H9 (cell line): ENCODE measurements around the gene DLD. TPM values are rescaled to one million over a fixed set of nuclear protein-coding genes. Genes with fewer than 3 reads are reported as not detected.

Experiments used
- DNase-seq: peaks from one replicate; pipeline ENCODE4 v3.0.0-alpha.2; 2017
- H2AFZ ChIP-seq: one replicate; pipeline ENCODE4 v1.6.1; 2013; ENCODE audit warnings: mild to moderate bottlenecking, low read length, control low read depth, moderate library complexity
- H2AK5ac ChIP-seq: 2 replicates; pipeline ENCODE4 v1.6.1; 2013; ENCODE audit warnings: low read length, control low read depth, mixed read lengths; ENCODE audit not compliant: insufficient read length
- H2BK120ac ChIP-seq: one replicate; pipeline ENCODE4 v1.6.1; 2013; ENCODE audit warnings: low read depth, mild to moderate bottlenecking, low read length, control low read depth, inconsistent platforms; ENCODE audit not compliant: poor library complexity, severe bottlenecking
- H2BK12ac ChIP-seq: 2 replicates; pipeline ENCODE4 v1.6.1; 2013; ENCODE audit warnings: low read length, control low read depth, mixed read lengths, low read depth; ENCODE audit not compliant: insufficient read length
- H2BK15ac ChIP-seq: 2 replicates; pipeline ENCODE4 v1.6.1; 2013; ENCODE audit warnings: low read depth, low read length, control low read depth
- H2BK20ac ChIP-seq: one replicate; pipeline ENCODE4 v1.6.1; 2013; ENCODE audit warnings: low read depth, mild to moderate bottlenecking, low read length, control low read depth, inconsistent platforms; ENCODE audit not compliant: poor library complexity, severe bottlenecking
- H2BK5ac ChIP-seq: 2 replicates; pipeline ENCODE4 v1.6.1; 2013; ENCODE audit warnings: low read length, control low read depth, mixed read lengths; ENCODE audit not compliant: insufficient read length
- H3K14ac ChIP-seq: 2 replicates; pipeline ENCODE4 v1.6.1; 2013; ENCODE audit warnings: low read length, control low read depth; ENCODE audit not compliant: insufficient read depth
- H3K18ac ChIP-seq: 2 replicates; pipeline ENCODE4 v1.6.1; 2013; ENCODE audit warnings: low read depth, mild to moderate bottlenecking, mixed read lengths, low read length, control low read depth; ENCODE audit not compliant: insufficient read length
- H3K23ac ChIP-seq: 2 replicates; pipeline ENCODE4 v1.6.1; 2013; ENCODE audit warnings: low read length, control low read depth, mixed read lengths, low read depth; ENCODE audit not compliant: insufficient read length
- H3K23me2 ChIP-seq: 2 replicates; pipeline ENCODE4 v1.6.1; 2013; ENCODE audit warnings: low read depth, mild to moderate bottlenecking, mixed read lengths, low read length, control low read depth; ENCODE audit not compliant: insufficient read length, poor library complexity, severe bottlenecking
- H3K27ac ChIP-seq: 2 replicates; pipeline ENCODE4 v1.5.1; 2013; ENCODE audit warnings: low read length, control low read depth, mixed read lengths, low read depth; ENCODE audit not compliant: insufficient read length
- H3K27me3 ChIP-seq: 2 replicates; pipeline ENCODE4 v1.6.1; 2013; ENCODE audit warnings: low read length, control low read depth, inconsistent platforms; ENCODE audit not compliant: insufficient read depth
- H3K4ac ChIP-seq: 2 replicates; pipeline ENCODE4 v1.6.1; 2013; ENCODE audit warnings: low read depth, mild to moderate bottlenecking, control low read depth, inconsistent platforms, low read length, moderate library complexity
- H3K4me1 ChIP-seq: 2 replicates; pipeline ENCODE4 v1.6.1; 2013; ENCODE audit warnings: low read length, control low read depth, inconsistent platforms; ENCODE audit not compliant: insufficient read depth
- H3K4me2 ChIP-seq: 2 replicates; pipeline ENCODE4 v1.6.1; 2013; ENCODE audit warnings: low read length, control low read depth, mixed read lengths; ENCODE audit not compliant: insufficient read length, insufficient read depth
- H3K56ac ChIP-seq: 2 replicates; pipeline ENCODE4 v1.6.1; 2013; ENCODE audit warnings: low read depth, mild to moderate bottlenecking, mixed read lengths, low read length, control low read depth; ENCODE audit not compliant: insufficient read length
- H3K79me1 ChIP-seq: 2 replicates; pipeline ENCODE4 v1.6.1; 2013; ENCODE audit warnings: low read depth, mild to moderate bottlenecking, moderate library complexity, low read length, control low read depth, inconsistent platforms; ENCODE audit not compliant: insufficient read depth, poor library complexity, severe bottlenecking
- H3K79me2 ChIP-seq: 2 replicates; pipeline ENCODE4 v1.6.1; 2013; ENCODE audit warnings: low read length, control low read depth, inconsistent platforms; ENCODE audit not compliant: insufficient read depth
- H3K9ac ChIP-seq: 2 replicates; pipeline ENCODE4 v1.6.1; 2013; ENCODE audit warnings: low read length, control low read depth, mixed read lengths; ENCODE audit not compliant: insufficient read length; ENCODE audit errors: extremely low read depth
- H3K9me3 ChIP-seq: one replicate; pipeline ENCODE4 v1.6.1; 2013; ENCODE audit warnings: low read depth, low read length, inconsistent platforms; ENCODE audit not compliant: control insufficient read depth
- H3T11ph ChIP-seq: one replicate; pipeline ENCODE4 v1.6.1; 2013; ENCODE audit warnings: mild to moderate bottlenecking, low read length, control low read depth, inconsistent platforms
- H4K20me1 ChIP-seq: one replicate; pipeline ENCODE4 v1.6.1; 2013; ENCODE audit not compliant: control insufficient read depth, insufficient read length, insufficient read depth
- H4K5ac ChIP-seq: 2 replicates; pipeline ENCODE4 v1.6.1; 2013; ENCODE audit warnings: low read depth, mild to moderate bottlenecking, mixed read lengths, low read length, control low read depth; ENCODE audit not compliant: insufficient read length
- H4K8ac ChIP-seq: replicated peaks from 2 replicates; pipeline ENCODE4 v1.6.1; 2013; ENCODE audit warnings: low read length, control low read depth, mixed read lengths, low read depth; ENCODE audit not compliant: insufficient read length
- H4K91ac ChIP-seq: 2 replicates; pipeline ENCODE4 v1.6.1; 2013; ENCODE audit warnings: low read depth, mild to moderate bottlenecking, moderate library complexity, mixed read lengths, low read length, control low read depth; ENCODE audit not compliant: insufficient read length
- H3K27ac Mint-ChIP-seq, 3 experiments: 2 replicates in 2 of 3; 3 replicates in 1 of 3; pipeline ENCODE4 v1.8.0; 2020 to 2021; ENCODE audit warnings: mixed read lengths in 3 of 3, mild to moderate bottlenecking in 1 of 3, moderate library complexity in 1 of 3
- H3K27me3 Mint-ChIP-seq: 2 replicates; pipeline ENCODE4 v1.8.0; 2021; ENCODE audit warnings: low read depth, mild to moderate bottlenecking, moderate library complexity, mixed read lengths
- H3K36me3 Mint-ChIP-seq, 3 experiments: 2 replicates in 2 of 3; 3 replicates in 1 of 3; pipeline ENCODE4 v1.8.0; 2020 to 2021; ENCODE audit warnings: low read depth in 3 of 3, mixed read lengths in 3 of 3; ENCODE audit not compliant: insufficient read depth in 1 of 3
- H3K4me1 Mint-ChIP-seq, 2 experiments: 2 replicates each; pipeline ENCODE4 v1.8.0; 2020; ENCODE audit warnings: mixed read lengths in 2 of 2
- H3K4me3 Mint-ChIP-seq, 2 experiments: 2 replicates in 1 of 2; 3 replicates in 1 of 2; pipeline ENCODE4 v1.8.0; 2020 to 2021; ENCODE audit warnings: mild to moderate bottlenecking in 2 of 2, mixed read lengths in 2 of 2, moderate library complexity in 1 of 2
- H3K9me3 Mint-ChIP-seq, 2 experiments: 2 replicates in 1 of 2; 3 replicates in 1 of 2; pipeline ENCODE4 v1.8.0; 2020; ENCODE audit warnings: mild to moderate bottlenecking in 2 of 2, mixed read lengths in 2 of 2, moderate library complexity in 1 of 2
- WGBS: extraction: QIAGEN DNeasy Blood & Tissue Kit; methylation state at CpG from one replicate; pipeline ENCODE4 v1.1.7; 2013; ENCODE audit warnings: missing lambda C conversion rate, low lambda C conversion rate, mixed read lengths; ENCODE audit not compliant: insufficient read length; ENCODE audit errors: extremely low coverage; 5-methylcytosine and 5-hydroxymethylcytosine counted together
- total RNA-seq: library from RNA; stranded (reverse); gene quantifications from 2 replicates; pipeline ENCODE4 v1.2.1, GENCODE V29; 2021
- TF ChIP-seq, protein P1 (sequence below): fragments of 200-600 bp; sonication (generic); conservative IDR thresholded peaks from 3 replicates; pipeline ENCODE4 v1.8.0; 2021; ENCODE audit warnings: antibody characterized with exemption, mild to moderate bottlenecking

DLD gene
- total RNA-seq, 1 experiment from 2014 or later, result 93.7 TPM

DNA sequence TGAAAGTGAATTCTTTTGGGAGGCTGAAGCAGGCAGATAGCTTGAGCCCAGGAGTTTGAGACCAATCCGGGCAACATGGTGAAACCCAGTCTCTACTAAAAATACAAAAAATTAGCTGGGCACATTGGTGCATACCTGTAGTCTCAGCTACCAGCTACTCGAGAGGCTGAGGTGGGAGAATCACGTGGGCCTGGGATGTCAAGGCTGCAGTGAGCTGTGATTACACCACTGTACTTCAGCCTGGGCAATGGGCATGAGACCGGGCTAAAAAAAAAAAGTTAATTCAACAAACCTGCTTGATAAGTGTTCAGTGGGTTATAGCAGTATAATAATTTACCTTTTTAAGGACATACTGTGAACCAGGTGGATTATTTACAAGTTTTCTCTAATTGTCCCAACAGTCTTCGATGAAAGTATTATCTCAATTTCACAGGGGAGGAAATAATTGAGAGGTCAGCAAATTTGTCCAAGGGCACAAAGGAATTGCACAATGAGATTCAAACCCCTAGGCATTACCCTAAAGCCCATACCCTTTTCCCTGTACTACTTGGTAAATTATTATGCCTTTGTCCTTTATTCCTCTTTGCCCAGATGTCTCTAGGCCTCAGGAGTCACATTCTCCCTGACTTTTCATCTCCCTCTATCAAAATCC, 13.1 kb upstream of the DLD start:
- Histone ChIP-seq H3K4me2 (no peak overlapping the region), H3K23me2 (no peaks in the 10 kb centered on the region), H4K20me1 (no peaks in the 10 kb centered on the region), H4K5ac (no peak overlapping the region), H3K56ac (no peak overlapping the region), H4K8ac (no peak overlapping the region), H3K79me1 (no peaks in the 10 kb centered on the region), H3K9me3 (no peaks in the 10 kb centered on the region), H3T11ph (no peak overlapping the region), H3K4me1 (no peaks in the 10 kb centered on the region), H3K9ac (no peak overlapping the region), H2BK20ac (no peak overlapping the region), H2BK15ac (no peak overlapping the region), H3K27me3 (no peaks in the 10 kb centered on the region), H3K27ac (no peak overlapping the region), H2AFZ (no peak overlapping the region), H2BK12ac (no peak overlapping the region), H3K4ac (no peak overlapping the region), H3K79me2 (no peaks in the 10 kb centered on the region), H3K18ac (no peak overlapping the region), H3K23ac (no peak overlapping the region), H3K14ac (no peak overlapping the region), H2AK5ac (no peak overlapping the region), H2BK120ac (no peak overlapping the region), H2BK5ac (no peak overlapping the region), H4K91ac (no peak overlapping the region)
- no peak for DNase-seq
- no peaks in the 10 kb centered on the region for H3K27me3 Mint-ChIP-seq
- H3K36me3 Mint-ChIP-seq, result no peaks in the 10 kb centered on the region
- no CpG with 5 or more reads among the region's 5 CpGs for WGBS
- H3K9me3 Mint-ChIP-seq, result no peaks in the 10 kb centered on the region
- H3K27ac Mint-ChIP-seq, result no peak overlapping the region
- TF ChIP-seq, protein P1, sequence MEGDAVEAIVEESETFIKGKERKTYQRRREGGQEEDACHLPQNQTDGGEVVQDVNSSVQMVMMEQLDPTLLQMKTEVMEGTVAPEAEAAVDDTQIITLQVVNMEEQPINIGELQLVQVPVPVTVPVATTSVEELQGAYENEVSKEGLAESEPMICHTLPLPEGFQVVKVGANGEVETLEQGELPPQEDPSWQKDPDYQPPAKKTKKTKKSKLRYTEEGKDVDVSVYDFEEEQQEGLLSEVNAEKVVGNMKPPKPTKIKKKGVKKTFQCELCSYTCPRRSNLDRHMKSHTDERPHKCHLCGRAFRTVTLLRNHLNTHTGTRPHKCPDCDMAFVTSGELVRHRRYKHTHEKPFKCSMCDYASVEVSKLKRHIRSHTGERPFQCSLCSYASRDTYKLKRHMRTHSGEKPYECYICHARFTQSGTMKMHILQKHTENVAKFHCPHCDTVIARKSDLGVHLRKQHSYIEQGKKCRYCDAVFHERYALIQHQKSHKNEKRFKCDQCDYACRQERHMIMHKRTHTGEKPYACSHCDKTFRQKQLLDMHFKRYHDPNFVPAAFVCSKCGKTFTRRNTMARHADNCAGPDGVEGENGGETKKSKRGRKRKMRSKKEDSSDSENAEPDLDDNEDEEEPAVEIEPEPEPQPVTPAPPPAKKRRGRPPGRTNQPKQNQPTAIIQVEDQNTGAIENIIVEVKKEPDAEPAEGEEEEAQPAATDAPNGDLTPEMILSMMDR, result no peak
- no peak overlapping the region for H3K4me3 Mint-ChIP-seq
- H3K4me1 Mint-ChIP-seq, result peaks cover 0 to 3% of the 10 kb centered on the region in 2 experiments; a peak in 1 of 4 replicates
